Glomerular visceral epithelial cell (primary cell): ENCODE results near the gene TTC39B.
"Not testable (repeated sequence)": the region's sequence is repeated elsewhere in the genome, so short reads cannot be mapped to it uniquely, and the experiment has no call there.

Experiments used
- DNase-seq: peaks from one replicate; pipeline ENCODE4 v3.0.0-alpha.2; 2016; ENCODE audit errors: extremely low spot score

The TTC39B gene

GRCh38 chr9:15268317-15268716 lies 38.7 kb downstream of the TTC39B start:
- DNase-seq = no peak

- no peak for DNase-seq
These were observed 42.1 kb downstream of the TTC39B start for GRCh38 chr9:15264918-15265317.

- DNase-seq = no peak
These were observed 44.4 kb downstream of the TTC39B start for GRCh38 chr9:15262581-15262980.

DNA sequence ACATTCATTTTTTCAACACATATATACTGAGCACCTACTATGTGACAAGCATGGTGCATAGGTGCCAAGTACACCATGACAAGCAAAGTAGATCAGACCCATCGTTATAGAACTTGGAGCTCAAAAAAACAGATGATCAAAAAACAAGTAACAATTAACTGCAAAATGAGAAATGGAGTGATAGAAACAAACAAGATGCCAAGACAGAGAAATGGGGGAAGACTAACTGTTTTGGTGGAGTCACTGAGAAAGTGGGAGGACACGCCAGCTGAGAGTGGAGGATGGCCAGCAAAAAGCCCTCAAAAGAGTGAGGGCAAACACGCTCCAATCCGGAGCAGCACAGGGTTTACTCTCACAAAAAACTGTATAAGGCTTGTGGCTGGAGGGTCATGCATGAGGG lies 50.6 kb downstream of the TTC39B start:
- DNase-seq = no peak

GRCh38 chr9:15253786-15254185 lies 53.2 kb downstream of the TTC39B start:
- no peak for DNase-seq

DNA sequence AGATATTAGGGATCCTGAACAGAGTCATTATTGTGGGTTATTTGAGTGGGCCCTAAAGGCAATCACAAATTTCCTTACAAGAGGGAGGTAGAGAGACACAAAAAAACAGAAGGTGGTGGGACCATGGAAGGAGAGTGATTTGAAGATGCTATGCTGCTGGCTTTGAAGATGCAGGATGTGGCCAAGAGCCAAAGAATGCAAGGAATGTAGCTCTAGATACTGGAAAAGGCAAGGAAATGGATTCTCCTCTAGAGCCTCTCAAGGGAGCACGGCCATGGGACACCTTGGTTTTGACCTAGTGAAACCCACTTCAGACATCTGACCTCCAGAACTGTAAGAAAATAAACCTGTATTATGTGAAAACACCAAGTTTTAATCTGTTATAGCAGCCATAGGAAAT lies 53.8 kb downstream of the TTC39B start:
- peak; percentile 47 for DNase-seq

DNA sequence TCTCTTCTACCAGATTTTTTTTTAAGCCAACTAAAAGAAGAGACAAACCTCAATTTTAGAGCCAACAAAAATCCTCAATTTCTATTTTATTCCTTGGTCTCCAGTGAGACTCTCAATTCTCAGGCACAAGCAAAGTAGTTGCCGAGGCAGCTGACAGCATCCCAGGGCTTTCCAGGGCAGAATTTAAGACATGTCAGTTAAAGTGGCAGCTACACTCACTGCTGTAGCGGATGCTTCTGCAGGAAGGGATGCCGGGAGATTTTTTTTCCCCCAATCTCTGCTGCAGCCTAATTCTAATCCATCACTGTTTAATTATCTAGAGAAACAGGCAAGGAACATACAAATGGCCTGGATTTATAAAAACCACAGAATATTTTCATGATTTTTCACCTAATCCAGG lies 57.0 kb downstream of the TTC39B start:
- no peak for DNase-seq

GRCh38 chr9:15249042-15249818 lies 57.8 kb downstream of the TTC39B start:
- DNase-seq = no peak

- no peak for DNase-seq
These were observed 58.4 kb downstream of the TTC39B start for GRCh38 chr9:15248621-15249020.

DNA sequence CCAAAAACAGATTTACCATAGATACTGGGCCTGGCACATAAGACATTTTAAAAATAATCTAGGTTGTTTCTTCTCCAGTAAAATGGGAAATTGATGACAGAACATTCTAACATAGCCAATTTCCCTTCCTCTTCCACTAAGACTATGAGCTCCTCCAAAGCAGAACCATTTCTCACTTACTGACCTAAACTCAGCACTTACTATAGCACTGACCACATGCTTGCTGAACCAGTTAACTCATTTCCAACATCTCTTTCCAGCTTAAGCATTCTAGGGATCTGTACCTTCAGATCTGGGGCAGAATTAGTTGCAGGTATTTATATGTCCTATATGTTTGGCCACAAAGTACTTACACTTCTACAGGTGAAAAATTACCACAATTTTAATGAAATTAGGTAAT lies 58.9 kb downstream of the TTC39B start:
- no peak for DNase-seq

DNA sequence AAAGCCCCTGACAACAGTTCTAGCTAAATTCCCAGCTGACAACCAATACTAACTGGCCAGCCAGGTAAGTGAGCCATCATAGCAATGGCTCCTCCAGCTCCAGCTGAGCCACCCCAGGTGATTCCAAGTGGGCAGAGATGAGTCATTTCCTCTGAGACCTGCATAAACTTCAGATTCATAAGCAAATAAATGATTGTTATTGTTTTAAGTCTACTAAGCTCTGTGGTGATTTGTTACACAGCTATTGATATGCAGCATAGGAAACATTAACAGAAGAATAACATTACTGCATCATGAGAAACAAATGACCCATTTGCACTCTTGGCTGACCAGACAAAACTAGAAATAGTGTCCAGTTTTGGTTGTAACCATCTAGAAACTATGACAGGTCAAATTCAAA lies 60.3 kb downstream of the TTC39B start:
- DNase-seq = peak; percentile 5

- no peak for DNase-seq
These were observed 60.8 kb downstream of the TTC39B start for GRCh38 chr9:15246243-15246642.

DNA sequence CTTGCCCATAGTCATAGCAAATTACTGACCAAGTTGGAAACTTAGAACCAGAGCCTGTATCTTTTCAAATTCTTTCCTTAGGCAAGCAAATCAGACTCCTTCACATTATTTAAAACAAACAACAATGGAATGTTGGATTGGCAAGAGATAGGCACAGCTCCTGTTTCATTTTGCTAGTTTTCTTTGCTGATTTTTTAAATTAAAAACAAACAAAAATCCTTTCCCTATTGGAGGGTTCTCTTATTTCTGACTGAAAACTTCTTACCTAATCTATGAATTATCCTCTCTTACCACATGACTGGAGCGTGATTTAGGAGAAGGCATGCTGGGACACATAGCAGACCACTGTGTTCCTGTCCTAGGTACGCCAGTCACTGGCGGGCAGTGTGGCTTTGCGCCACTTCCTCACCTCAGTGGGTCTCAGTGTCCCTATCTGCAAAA lies 63.0 kb downstream of the TTC39B start:
- DNase-seq = no peak

DNA sequence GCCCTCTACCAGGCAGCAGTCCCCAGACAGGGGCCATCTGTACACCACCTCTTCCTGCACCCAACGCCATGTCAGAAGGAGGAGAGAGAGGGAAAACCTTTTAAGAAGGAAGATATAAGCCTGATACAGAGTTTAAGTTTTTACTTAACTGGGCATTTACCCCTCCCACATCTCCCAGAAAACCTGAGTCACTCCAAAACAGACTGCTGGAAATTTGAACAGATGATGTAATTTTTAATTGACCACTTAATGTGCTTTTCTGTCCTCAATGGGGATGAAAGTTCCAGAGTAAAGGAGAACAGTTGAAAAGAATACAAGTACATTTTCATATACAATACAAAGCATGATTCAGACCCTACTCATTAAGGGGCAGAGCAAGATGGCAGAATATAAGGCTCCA lies 63.9 kb downstream of the TTC39B start:
- DNase-seq = no peak

DNA sequence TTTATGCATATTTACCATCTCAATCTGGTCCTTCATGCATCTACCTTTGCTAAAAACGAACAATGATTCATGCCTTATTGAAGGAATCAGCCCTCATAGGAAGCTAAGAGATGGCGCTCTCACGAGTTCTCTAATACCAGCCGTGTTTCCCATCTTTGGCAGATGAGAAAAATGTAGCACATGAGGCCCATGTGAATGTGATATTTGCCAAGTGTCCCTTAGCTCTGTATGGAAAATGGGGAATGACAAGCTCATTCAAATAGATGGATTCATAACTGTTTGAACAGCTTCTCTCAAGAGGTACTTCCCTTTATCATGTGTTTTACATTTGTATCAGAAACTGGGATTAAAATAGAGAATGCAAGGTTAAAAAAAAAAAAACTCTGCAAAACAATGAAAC lies 66.1 kb downstream of the TTC39B start:
- DNase-seq = no peak

DNA sequence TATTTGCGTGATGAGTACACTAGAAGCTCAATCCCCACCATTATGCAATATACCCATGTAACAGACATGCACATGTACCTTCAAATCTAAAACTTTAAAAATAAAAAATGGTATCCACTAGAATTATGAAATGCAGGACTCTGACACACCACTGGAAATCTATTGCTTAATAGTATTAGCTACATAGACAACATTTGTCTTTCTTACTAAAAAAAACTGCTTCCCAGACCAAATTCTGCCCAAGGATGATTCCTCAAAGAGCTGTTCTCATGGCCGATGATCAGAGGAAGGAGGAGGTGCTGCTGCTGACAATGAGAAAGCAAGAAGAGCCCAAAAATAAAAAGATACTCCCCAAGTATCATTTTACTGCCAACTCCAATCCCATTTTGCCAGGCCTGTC lies 67.2 kb downstream of the TTC39B start:
- DNase-seq = no peak

- no peak for DNase-seq
These were observed 68.4 kb downstream of the TTC39B start for GRCh38 chr9:15238646-15239045.

DNA sequence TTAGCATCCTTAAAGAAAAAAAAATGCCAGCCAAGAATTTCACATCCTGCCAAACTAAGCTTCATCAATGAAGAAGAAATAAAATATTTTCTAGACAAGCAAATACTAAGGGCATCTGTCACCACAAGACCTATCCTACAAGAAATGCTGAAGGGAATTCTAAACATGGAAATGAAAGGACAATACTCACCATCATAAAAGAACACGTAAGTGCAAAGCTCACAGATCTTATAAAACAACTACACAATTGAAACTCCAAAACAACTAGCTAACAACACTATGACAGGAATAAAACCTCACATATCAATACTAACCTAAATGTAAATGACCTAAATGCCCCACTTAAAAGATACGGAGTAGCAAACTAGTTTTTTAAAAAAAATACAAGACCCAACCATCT lies 71.4 kb downstream of the TTC39B start:
- no peak for DNase-seq

DNA sequence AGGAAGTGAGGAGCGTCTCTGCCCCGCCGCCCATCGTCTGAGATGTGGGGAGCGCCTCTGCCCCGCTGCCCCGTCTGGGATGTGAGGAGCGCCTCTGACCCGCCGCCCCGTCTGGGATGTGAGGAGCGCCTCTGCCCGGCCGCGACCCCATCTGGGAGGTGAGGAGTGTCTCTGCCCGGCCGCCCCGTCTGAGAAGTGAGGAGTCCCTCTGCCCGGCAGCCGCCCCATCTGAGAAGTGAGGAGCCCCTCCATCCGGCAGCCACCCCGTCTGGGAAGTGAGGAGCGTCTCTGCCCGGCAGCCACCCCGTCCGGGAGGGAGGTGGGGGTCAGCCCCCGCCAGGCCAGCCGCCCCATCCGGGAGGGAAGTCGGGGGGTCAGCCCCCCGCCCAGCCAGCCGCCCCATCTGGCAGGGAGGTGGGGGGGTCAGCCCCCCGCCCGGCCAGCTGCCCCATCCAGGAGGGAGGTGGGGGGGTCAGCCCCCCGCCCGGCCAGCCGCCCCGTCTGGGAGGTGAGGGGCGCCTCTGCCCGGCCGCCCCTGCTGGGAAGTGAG lies 73.0 kb downstream of the TTC39B start:
- not testable (repeated sequence) for DNase-seq

DNA sequence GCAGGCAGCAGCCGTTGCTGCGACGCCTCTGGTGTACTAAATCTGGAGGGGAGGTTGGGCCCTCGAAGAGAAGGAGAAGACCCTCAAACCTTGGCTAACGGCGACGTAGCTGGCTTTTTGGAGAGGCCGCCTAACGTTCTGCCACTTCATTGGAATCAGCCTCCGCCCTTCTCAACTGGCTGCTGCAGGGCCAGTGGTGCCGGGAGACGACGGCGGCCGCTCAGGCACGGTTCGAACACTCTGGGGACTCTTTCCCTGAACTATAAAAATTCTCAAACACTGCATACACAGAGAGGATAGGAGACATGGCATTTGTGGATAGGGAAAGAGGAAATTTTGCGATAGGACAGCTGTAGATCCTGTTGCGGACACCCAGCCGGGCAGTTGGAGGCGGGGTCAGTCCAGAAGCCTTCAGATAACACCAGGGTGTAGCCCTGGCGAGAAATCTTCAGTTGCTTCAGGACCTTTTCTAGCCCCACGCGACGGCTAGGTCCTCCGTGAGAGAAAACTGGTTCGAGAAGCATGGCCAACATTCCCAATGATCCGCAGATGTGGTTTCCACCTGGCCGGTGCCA lies 74.2 kb downstream of the TTC39B start:
- DNase-seq = not testable (repeated sequence)

DNA sequence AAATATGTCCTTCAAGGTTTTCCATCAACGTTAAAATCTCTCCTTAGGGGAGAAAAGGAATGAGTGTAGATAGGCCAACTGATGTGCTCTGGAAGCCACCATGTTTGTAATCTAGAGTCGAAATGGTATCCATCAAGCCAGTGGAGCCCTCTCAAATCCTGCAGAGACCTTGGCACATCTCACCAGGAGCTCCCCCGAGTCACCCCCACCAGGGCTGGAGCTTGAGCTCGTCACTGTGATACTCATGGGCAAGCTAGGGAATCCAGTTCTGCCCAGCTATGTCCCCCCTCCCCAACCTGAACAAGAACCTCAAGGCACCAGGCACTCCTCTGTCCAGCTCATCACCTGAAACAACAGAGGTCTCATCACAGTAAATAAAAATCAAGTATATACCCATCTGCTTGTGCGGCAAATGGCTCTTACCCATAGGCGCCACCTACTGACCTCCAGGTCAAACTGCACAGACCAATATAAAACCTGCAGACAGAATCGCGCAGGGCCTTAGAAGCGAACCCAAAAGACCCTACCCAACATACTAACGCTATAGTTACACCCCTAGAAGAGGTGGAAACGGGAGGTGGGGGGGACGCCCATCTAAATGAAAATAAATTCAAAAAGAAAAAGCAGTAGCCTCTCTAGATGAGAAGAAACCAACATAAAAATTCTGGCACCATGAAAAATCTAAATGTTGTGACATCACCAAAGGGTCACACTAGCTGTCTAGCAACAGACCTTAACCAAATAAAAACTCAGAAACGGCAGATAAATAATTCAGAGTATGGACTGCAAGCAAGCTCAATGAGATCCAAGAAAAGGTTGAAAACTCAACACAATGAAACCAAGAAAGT lies 75.0 kb downstream of the TTC39B start:
- DNase-seq = peak; percentile 42

- no peak for DNase-seq
These were observed 77.6 kb downstream of the TTC39B start for GRCh38 chr9:15229409-15229808.
